Posterior vena cava (tissue), 2 donors: Measurements from ENCODE around the gene SDR39U1. TPM values are rescaled to one million over a fixed set of nuclear protein-coding genes. Genes with fewer than 3 reads are reported as not detected.
"Not testable (repeated sequence)": the region's sequence is repeated elsewhere in the genome, so short reads cannot be mapped to it uniquely, and the experiment has no call there.

Experiments
- DNase-seq: peaks from one replicate; pipeline ENCODE4 v3.0.0-alpha.2; 2020; ENCODE audit warnings: low spot score
- intact Hi-C, 2 donors: fragments of 100-400 bp; cut with DNase I; formaldehyde crosslinking; loops; one replicate each; pipeline versions ENCODE4 v1.14.1 to v1.14.2; 2022 to 2023
- total RNA-seq, 2 donors: library from RNA; stranded (reverse); fragmentation: NEBNext Ultra II Directional; extraction: Animal tissue kit (Norgen Biotek cat#: 25700); gene quantifications; one replicate each; pipeline ENCODE4 v1.2.1, GENCODE V29; 2021
- donor health status: DM: yes; HTN: yes; CAD: no.
- donor health status: DM: yes; HTN: yes; CAD: no.

SDR39U1 gene
- total RNA-seq, 2 donors from 2014 or later, result 31.6 to 36.4 TPM

- intact Hi-C loops, result no loop called here
- no peak for DNase-seq
These were observed 16.2 kb upstream of the SDR39U1 start for GRCh38 chr14:24458736-24459135.

GRCh38 chr14:24456980-24457379, 14.4 kb upstream of the SDR39U1 start:
- intact Hi-C loops, result no loop called here
- DNase-seq, result no peak

- intact Hi-C loops, DNase-seq: not testable (repeated sequence)
These were observed 8.3 kb upstream of the SDR39U1 start for GRCh38 chr14:24450828-24451227.

- no peak for DNase-seq
- intact Hi-C loops, result no loop called here
These were observed 583 bp upstream of the SDR39U1 start for GRCh38 chr14:24443053-24443665.

- intact Hi-C loops, result loop anchor here in 1 of 2 donors (1.0 kb wide), 1 partner anchor 13 kb away; the partner anchor contains the start of genes CBLN3 and KHNYN
- DNase-seq, result no peak
These were observed 704 bp downstream of the SDR39U1 start for GRCh38 chr14:24441904-24442239.

- DNase-seq, result no peak
These were observed 1.1 kb downstream of the SDR39U1 start for GRCh38 chr14:24441485-24441884.

GRCh38 chr14:24440606-24441399, 1.8 kb downstream of the SDR39U1 start:
- intact Hi-C loops, result loop anchor here in 1 of 2 donors (1.0 kb wide), 1 partner anchor 12 kb away; the partner anchor contains the start of genes CBLN3 and KHNYN
- DNase-seq, result no peak

More at GRCh38 chr14:24441485-24441884, 1.1 kb downstream of the SDR39U1 start:
- intact Hi-C loops, result loop anchor here in 1 of 2 donors (1.0 kb wide), 1 partner anchor 12 kb away; the partner anchor contains the start of genes CBLN3 and KHNYN

- intact Hi-C loops, result loop anchor here (5.0 kb wide), 2 partner anchors 73 to 108 kb away; partner anchors contain the start of gene NFATC4 (in 1 of the 2)
- no peak for DNase-seq
These were observed 2.6 kb downstream of the SDR39U1 start for GRCh38 chr14:24439830-24440605.

GRCh38 chr14:24439257-24439656, 3.3 kb downstream of the SDR39U1 start:
- intact Hi-C loops, result loop anchor here (5.0 kb wide), 2 partner anchors 72 to 107 kb away; partner anchors contain the start of gene NFATC4 (in 1 of the 2)
- DNase-seq, result no peak

- intact Hi-C loops, result loop anchor here (5.0 kb wide), 2 partner anchors 71 to 106 kb away; partner anchors contain the start of gene NFATC4 (in 1 of the 2)
- DNase-seq, result no peak
These were observed 4.1 kb downstream of the SDR39U1 start for GRCh38 chr14:24438223-24439097.

GRCh38 chr14:24437736-24438067, 4.9 kb downstream of the SDR39U1 start:
- DNase-seq, result no peak

GRCh38 chr14:24437020-24437735, 5.4 kb downstream of the SDR39U1 start:
- DNase-seq, result no peak
- intact Hi-C loops, result loop anchor here (2.0 to 5.0 kb wide), 4 partner anchors 70 to 106 kb away; partner anchors contain the start of gene NFATC4 (in 1 of the 2)

More at GRCh38 chr14:24437736-24438067, 4.9 kb downstream of the SDR39U1 start:
- intact Hi-C loops, result loop anchor here (2.0 to 5.0 kb wide), 4 partner anchors 70 to 107 kb away; partner anchors contain the start of gene NFATC4 (in 1 of the 2)

GRCh38 chr14:24436355-24437019, 6.1 kb downstream of the SDR39U1 start:
- DNase-seq, result no peak
- intact Hi-C loops, result loop anchor here (2.0 to 5.0 kb wide), 4 partner anchors 69 to 106 kb away; partner anchors contain the start of gene NFATC4 (in 1 of the 2)

- no peak for DNase-seq
- intact Hi-C loops, result loop anchor here (2.0 to 5.0 kb wide), 4 partner anchors 69 to 105 kb away; partner anchors contain the start of gene NFATC4 (in 1 of the 2)
These were observed 6.6 kb downstream of the SDR39U1 start for GRCh38 chr14:24435998-24436354.

GRCh38 chr14:24435192-24435810, 7.3 kb downstream of the SDR39U1 start:
- intact Hi-C loops, result loop anchor here (5.0 kb wide), 2 partner anchors 68 to 103 kb away; partner anchors contain the start of gene NFATC4 (in 1 of the 2)
- DNase-seq, result no peak

- intact Hi-C loops, result loop anchor here (5.0 kb wide), 2 partner anchors 67 to 102 kb away; partner anchors contain the start of gene NFATC4 (in 1 of the 2)
- no peak for DNase-seq
These were observed 7.9 kb downstream of the SDR39U1 start for GRCh38 chr14:24434676-24435075.
